Small intestine (tissue), 7 donors: ENCODE data around the gene IFIT1. TPM values are rescaled to one million over a fixed set of nuclear protein-coding genes. Genes with fewer than 3 reads are reported as not detected.
A peak's percentile ranks its signal among the peaks of the same experiment; 100 is the strongest.
"Not testable (repeated sequence)": the region's sequence is repeated elsewhere in the genome, so short reads cannot be mapped to it uniquely, and the experiment has no call there.

ENCODE experiments used
- DNase-seq, 2 donors: peaks; one replicate each; pipeline versions ENCODE4 v3.0.0 to v3.0.0-alpha.2; 2013
- FAIRE-seq: peaks from 2 replicates; lab custom pipeline; 2012; peaks lifted over from hg19 to GRCh38; lab: Jason Lieb, UNC
- H3K27ac ChIP-seq, 3 donors: one replicate each; pipeline ENCODE4 v1.5.1; 2013; ENCODE audit warnings: low read length in 2 of 3, mild to moderate bottlenecking in 2 of 3, control low read depth in 1 of 3, inconsistent platforms in 1 of 3, low read depth in 1 of 3, moderate library complexity in 1 of 3
- H3K27me3 ChIP-seq, 3 donors: one replicate each; pipeline ENCODE4 v1.6.1; 2013; ENCODE audit warnings: low read length in 3 of 3, inconsistent platforms in 1 of 3; ENCODE audit not compliant: control insufficient read depth in 3 of 3, insufficient read depth in 3 of 3
- H3K36me3 ChIP-seq, 3 donors: one replicate each; pipeline ENCODE4 v1.6.1; 2013; ENCODE audit warnings: low read length in 3 of 3, inconsistent platforms in 1 of 3, low read depth in 1 of 3, mild to moderate bottlenecking in 1 of 3, moderate library complexity in 1 of 3; ENCODE audit not compliant: control insufficient read depth in 3 of 3, insufficient read depth in 2 of 3
- H3K4me1 ChIP-seq, 3 donors: one replicate each; pipeline ENCODE4 v1.6.1; 2013; ENCODE audit warnings: low read length in 2 of 3, inconsistent platforms in 1 of 3, low read depth in 1 of 3, mild to moderate bottlenecking in 1 of 3, moderate library complexity in 1 of 3; ENCODE audit not compliant: control insufficient read depth in 3 of 3, insufficient read depth in 2 of 3
- H3K4me3 ChIP-seq, 3 donors: one replicate each; pipeline ENCODE4 v1.5.1; 2013; ENCODE audit warnings: low read length in 3 of 3, control low read depth in 1 of 3, inconsistent platforms in 1 of 3, low read depth in 1 of 3, mild to moderate bottlenecking in 1 of 3, moderate library complexity in 1 of 3
- H3K9me3 ChIP-seq, 2 donors: one replicate each; pipeline ENCODE4 v1.6.1; 2013; ENCODE audit warnings: low read depth in 1 of 2, low read length in 1 of 2; ENCODE audit not compliant: control insufficient read depth in 2 of 2, insufficient read depth in 1 of 2
- WGBS, 3 donors: extraction: QIAGEN DNeasy Blood & Tissue Kit; methylation state at CpG; one replicate each; pipeline ENCODE4 v1.1.7; 2013; 5-methylcytosine and 5-hydroxymethylcytosine counted together
- polyA plus RNA-seq, 4 donors: library from polyadenylated mRNA; stranded (reverse) in 3 of 4; unstranded in 1 of 4; fragments of 200-250 nt in 3 of 4; fragments of 120-200 nt in 1 of 4; gene quantifications; one replicate each; pipeline versions ENCODE4 v1.2.1 to v1.2.3, GENCODE V29; 2013
- donor health status: healthy with polysubstance abuse.
- donor health status: control.
- donor health status: control.
- donor health status: Bipolar disorder and iron deficiency.
- donor health status: healthy.

The IFIT1 gene
- polyA plus RNA-seq, 4 donors = 1.4 to 7.5 (median 3.1) TPM

GRCh38 chr10:89444819-89445218 lies 52.4 kb downstream of the IFIT1 start:
- not testable (repeated sequence) for H3K4me3 ChIP-seq, FAIRE-seq, H3K27me3 ChIP-seq, H3K4me1 ChIP-seq, H3K27ac ChIP-seq, H3K9me3 ChIP-seq, DNase-seq, H3K36me3 ChIP-seq
- WGBS, 3 donors = 92 to 95% (median 95%) methylated on average over 7 of the region's 7 CpGs

GRCh38 chr10:89450901-89451300 lies 58.5 kb downstream of the IFIT1 start:
- FAIRE-seq = no peak
- peak; percentile 48 to 78 for DNase-seq
- Histone ChIP-seq H3K27me3 (peaks cover 0 to 2% (median under 1%) of the 10 kb centered on the region in 3 donors), H3K4me3 (no peak overlapping the region), H3K27ac (no peak overlapping the region), H3K4me1 (peaks cover 0 to 3% (median 0%) of the 10 kb centered on the region in 3 donors), H3K36me3 (no peaks in the 10 kb centered on the region), H3K9me3 (no peaks in the 10 kb centered on the region)
- 22 to 65% (median 35%) methylated on average over 2 of the region's 2 CpGs for WGBS, 3 donors

- Histone ChIP-seq H3K4me3 (no peak overlapping the region), H3K4me1 (peaks cover 0 to 3% (median 0%) of the 10 kb centered on the region in 3 donors), H3K36me3 (no peaks in the 10 kb centered on the region), H3K27me3 (peaks cover 0 to 2% (median 1%) of the 10 kb centered on the region in 3 donors), H3K27ac (no peak overlapping the region), H3K9me3 (no peaks in the 10 kb centered on the region)
- 54 to 63% (median 59%) methylated on average over 1 of the region's 1 CpG for WGBS, 3 donors
- FAIRE-seq (no peak), DNase-seq (no peak)
Observed at GRCh38 chr10:89452193-89452592, 59.8 kb downstream of the IFIT1 start.

GRCh38 chr10:89454561-89455347 lies 62.3 kb downstream of the IFIT1 start:
- 70 to 95% (median 71%) methylated on average over 1 of the region's 1 CpG for WGBS, 3 donors
- no peak overlapping the region for H3K27ac ChIP-seq
- no peaks in the 10 kb centered on the region for H3K9me3 ChIP-seq
- no peaks in the 10 kb centered on the region for H3K36me3 ChIP-seq
- peaks cover 0 to 3% (median 0%) of the 10 kb centered on the region in 3 donors for H3K4me1 ChIP-seq
- DNase-seq (no peak), FAIRE-seq (no peak)
- no peak overlapping the region for H3K4me3 ChIP-seq
- peaks cover 0 to 2% (median 1%) of the 10 kb centered on the region in 3 donors for H3K27me3 ChIP-seq

Other genes with a start within 250 kb of the IFIT1 start
- 1 to 10 TPM in 3 of 4 donors, not detected in 1; 1.4 to 3.5 (median 2.3) TPM for gene CH25H, start 185.3 kb upstream of the IFIT1 start, polyA plus RNA-seq
- 100 to 1,000 TPM in 2 of 4 donors, 10 to 100 TPM in 2; 68.1 to 227 (median 99.4) TPM for gene LIPA, start 140.8 kb upstream of the IFIT1 start, polyA plus RNA-seq
- 1 to 10 TPM; 2.3 to 4.9 (median 4.5) TPM for gene IFIT2, start 90.6 kb upstream of the IFIT1 start, polyA plus RNA-seq
- gene IFIT3, start 64.6 kb upstream of the IFIT1 start, polyA plus RNA-seq = 10 to 100 TPM; 16.2 to 19.5 (median 16.9) TPM
- under 1 TPM in 1 of 4 donors, not detected in 3; 0.04 TPM for gene IFIT1B, start 14.6 kb upstream of the IFIT1 start, polyA plus RNA-seq
- 10 to 100 TPM in 1 of 4 donors, 1 to 10 TPM in 3; 4.5 to 12.9 (median 7.9) TPM for gene IFIT5, start 21.9 kb downstream of the IFIT1 start, polyA plus RNA-seq
- under 1 TPM in 2 of 4 donors, not detected in 2; 0.21 to 0.89 TPM for gene SLC16A12, start 143.0 kb downstream of the IFIT1 start, polyA plus RNA-seq